HG03139 (cell line): Measurements from ENCODE around the gene KDSR.

Source experiments
- ATAC-seq: cut with Tn5 transposase; IDR thresholded peaks from one replicate; pipeline ENCODE4 v1.9.1; 2021; ENCODE audit not compliant: unreplicated experiment

Gene KDSR

DNA sequence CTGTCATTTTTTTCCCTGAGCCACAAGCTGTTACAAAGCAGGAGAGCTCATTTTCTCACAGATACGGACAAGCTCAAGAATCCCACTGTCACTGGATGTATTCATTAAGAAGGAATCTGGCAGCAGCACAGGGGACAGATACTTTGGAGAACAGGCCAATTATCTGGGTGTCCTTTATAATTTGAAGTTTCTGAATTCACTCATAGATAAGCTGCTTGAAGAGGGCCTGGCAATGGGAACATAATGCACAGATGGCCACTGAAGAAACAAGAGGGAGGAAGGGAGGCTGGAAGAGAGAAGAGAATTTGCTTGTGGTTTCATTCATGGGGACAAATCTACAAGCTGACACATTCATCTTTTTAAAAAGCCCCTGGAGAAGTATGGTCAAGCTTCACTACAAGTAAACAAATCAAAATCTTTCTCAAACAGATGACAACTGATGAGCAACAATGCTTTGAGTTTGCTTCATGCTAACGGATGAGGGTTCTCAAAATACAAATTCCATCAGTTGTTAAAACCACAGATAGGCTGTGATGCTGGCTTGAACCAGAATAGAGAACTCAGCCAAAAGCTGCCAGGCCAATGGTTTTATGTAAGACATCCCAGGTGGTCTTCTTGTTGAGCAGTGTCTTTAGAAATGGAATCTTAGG, 59.3 kb downstream of the KDSR start:
- ATAC-seq = no peak

- no peak for ATAC-seq
Measured at GRCh38 chr18:63306819-63307550, 60.0 kb downstream of the KDSR start.

GRCh38 chr18:63306249-63306648, 60.8 kb downstream of the KDSR start:
- no peak for ATAC-seq

DNA sequence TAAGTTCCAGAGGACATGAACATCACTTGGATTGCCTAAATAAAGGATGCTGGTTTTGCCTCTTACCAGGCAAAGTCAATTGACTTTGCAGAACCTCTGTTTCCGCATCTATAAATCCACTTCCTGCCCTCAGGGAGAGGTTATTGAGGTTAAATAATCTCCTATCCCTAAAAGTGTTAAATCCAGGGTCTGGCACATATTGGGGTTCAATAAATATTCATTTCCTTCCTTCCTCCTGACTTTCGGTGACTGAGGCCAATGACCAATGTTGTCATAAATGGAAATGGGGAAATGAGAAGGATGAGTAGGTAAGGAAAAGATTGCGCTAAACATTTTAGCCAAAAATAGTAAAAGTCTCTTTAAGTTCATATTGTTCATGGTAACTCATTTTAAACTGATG, 63.5 kb downstream of the KDSR start:
- ATAC-seq = no peak

- no peak for ATAC-seq
Measured at GRCh38 chr18:63302636-63303405, 64.2 kb downstream of the KDSR start.

DNA sequence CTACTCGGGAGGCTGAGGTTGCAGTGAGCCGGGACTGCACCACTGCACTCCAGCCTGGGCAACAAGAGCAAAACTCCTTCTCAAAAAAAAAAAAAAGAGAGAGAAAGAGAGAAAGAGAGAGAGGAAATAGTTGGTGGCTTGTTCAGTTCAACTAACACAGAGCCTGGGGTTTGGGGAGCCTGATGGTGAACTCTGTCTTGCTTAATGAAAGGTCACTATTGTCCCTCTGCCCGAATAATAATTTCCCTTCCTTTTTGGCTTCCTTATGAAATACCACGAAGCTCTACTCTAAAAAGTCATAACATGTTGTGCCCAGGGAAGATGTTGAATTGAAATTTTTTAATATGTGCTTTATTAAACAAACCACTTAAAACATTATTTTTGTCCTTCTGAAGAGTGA, 64.8 kb downstream of the KDSR start:
- ATAC-seq = no peak

DNA sequence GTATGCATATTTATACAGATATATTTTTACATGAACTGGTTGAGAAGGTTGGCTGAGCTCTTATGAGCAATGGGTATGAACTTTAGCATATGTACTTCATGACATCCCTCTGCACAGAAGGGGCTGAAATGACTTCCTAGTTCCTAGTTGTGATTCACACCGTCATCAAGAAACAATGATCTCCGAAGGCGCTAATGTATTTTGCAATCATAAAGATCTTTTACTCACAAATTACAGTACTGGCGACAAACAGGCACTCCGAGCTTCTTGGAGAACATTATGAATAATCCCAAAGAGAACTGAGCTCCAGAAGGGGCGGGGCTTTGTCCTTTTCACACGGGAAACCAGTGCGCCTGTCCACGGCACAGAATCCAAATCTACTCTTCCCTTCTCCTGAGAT, 65.6 kb downstream of the KDSR start:
- ATAC-seq = no peak

GRCh38 chr18:63299837-63300745, 66.9 kb downstream of the KDSR start:
- no peak for ATAC-seq

DNA sequence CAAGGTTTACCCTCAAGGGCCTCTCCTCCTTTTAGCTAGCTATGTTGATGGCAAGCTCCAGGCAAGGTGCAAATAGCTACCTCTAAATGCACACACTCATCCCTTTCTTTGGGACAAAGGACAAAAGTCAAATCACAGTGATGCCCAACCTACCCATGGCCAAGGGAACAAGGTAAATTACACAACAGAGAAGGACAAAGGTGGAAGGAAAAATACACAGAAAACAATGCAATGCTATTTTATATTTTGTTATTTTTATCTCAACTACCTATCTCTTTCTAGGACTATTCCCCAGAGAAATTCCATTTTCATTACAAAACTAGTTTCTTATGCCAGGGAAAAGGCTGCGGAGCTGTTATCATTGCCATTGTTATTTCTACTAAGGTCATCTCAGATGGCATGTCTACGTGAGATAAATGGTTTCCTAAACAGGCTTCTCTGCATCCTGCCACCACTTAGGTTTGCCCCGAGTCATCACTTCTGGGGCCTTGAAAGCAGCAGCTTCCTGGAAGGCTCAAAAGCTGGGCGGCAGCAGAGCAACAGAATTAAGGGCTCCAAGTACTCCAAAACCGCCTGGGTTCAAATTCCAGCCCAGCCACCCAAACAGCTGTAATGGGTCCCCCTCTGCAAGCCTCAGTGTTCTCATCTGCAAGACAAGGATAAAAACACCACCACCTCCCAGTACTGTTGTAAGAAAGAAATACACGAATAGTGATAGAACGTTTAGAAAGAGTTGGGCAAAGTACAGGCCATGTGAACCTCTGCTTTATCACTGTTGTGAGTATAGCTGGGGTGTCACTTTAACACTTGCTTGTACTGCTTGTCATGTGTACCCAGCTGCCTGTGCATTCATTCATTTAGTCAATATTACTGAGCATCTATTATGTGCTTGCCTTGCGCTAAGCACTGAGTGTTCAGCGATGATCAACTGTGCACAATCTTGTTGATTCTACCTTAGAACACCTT, 68.3 kb downstream of the KDSR start:
- ATAC-seq = no peak

DNA sequence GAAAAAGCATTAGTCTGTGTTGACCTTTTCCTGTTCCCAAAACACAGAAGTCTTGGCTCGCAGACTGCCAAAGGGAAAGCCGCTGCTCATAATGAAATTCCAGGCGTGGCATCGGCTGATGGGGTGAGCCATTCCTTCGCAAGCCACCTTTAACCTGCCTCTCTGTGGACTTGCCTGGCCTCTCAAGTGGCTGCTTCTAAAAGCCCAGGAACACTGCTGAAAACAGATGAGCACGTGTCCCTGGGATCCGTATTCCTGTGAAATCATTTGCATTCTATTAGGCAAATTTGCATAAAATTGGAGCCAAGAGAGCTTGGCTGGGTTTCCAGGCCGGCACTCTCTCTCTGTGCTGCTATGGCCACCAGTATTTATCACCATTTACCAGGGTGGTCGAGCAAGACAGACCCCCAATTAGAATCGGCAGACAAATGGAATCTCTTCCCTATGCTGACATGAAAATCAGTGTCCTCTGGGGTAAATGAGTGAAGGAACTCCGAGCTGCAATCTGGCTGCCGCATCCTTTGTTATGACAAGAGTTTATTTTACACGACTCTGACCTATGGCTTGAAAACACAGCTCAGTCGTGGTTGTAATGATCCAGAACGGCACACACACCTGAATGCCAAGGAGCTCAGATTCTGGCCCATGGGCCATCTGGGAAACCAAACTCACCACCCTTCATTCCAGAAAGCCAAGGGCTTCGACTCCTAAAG, 69.2 kb downstream of the KDSR start:
- ATAC-seq = no peak

DNA sequence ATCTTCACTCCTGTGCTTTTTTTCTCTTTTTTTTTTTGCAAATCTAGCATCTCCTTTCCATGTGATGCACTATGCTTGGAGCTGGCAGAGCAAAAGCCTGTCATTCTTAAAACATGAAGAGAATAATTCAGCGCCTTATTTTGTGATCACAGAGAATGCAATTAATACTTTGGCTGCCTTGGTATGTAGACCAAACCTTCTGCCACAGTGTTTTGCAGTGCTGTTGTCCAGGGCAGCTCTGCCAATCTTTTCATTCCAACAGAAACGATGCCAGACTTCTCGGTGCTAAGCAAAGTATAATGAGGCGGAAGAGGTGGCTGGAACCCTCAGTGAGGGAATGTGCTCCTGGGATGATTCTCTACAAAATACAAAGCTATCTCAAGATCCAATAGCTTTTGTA, 73.1 kb downstream of the KDSR start:
- no peak for ATAC-seq

- peak; percentile 52 for ATAC-seq
Measured at GRCh38 chr18:63292831-63293683, 73.9 kb downstream of the KDSR start.

- ATAC-seq = no peak
Measured at GRCh38 chr18:63291278-63291677, 75.7 kb downstream of the KDSR start.

- ATAC-seq = no peak
Measured at GRCh38 chr18:63290821-63291200, 76.2 kb downstream of the KDSR start.

DNA sequence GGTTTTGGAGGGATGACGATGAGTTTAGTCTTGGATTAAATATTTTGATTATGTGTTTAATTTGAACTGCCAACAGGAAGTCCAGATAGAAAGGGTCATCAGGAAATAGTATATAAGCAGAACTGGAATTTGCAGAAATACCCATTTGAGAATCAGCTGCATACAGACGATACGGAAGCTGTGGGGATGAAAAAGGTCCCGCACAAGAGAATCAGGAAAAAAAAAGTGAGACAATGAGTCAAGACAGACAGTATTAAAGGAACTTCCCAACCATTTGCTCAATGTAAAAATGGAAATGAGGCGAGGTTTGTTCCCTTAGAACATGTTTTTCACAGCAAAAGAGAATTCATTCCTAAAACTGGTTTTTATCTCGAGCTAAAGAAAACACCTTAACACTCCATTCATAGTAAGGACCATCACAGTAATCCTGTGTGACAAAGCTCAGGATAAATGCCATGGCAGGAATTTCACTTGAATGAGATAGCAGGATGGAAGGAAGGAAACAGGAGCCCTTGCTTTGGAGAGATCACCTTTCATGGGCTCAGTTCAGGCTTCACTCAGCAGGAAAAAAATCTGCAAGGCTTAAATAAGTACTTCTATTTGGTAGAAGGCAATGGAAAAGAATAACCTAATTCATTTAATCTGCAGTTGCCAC, 76.7 kb downstream of the KDSR start:
- no peak for ATAC-seq

GRCh38 chr18:63288311-63288710, 78.7 kb downstream of the KDSR start:
- no peak for ATAC-seq

- no peak for ATAC-seq
Measured at GRCh38 chr18:63287691-63288220, 79.2 kb downstream of the KDSR start.

DNA sequence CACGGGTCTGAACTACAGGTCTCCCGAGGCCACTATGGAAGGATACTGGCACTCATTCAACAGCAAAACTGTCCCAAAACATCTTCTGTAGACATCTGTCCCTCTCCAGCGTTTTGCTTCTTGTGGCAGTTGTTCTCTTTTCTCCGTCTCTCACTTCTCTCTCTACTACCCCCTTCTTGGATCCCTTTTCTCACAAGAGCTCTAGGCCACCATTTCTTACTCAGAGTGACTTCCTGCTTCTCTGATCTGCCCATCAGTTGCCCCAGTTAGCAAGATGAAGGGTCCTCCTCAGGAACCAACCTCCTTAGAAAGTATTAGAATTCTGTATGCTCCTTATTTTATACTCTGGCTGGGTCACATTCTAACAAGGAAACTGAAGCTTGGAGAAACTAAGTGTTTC, 80.1 kb downstream of the KDSR start:
- ATAC-seq = no peak
